SK-N-SH treated with all-trans-retinoic acid at 6 μM for 48 hours (cell line): ENCODE measurements around the gene FBLN7.

Experiments used
- ATAC-seq: fragments of 200-7000 bp; cut with Tn5 transposase; 3 replicates; pipeline ENCODE4 v1.9.1; 2020; ENCODE audit warnings: mild to moderate bottlenecking, moderate library complexity
- ARNTL ChIP-seq: fragments of 450-650 bp; formaldehyde crosslinking; IDR thresholded peaks from 2 replicates; pipeline ENCODE4 v1.5.0; 2020; ENCODE audit warnings: low read depth, mild to moderate bottlenecking, moderate library complexity, borderline replicate concordance
- BACH2 ChIP-seq: fragments of 250-450 bp; sonication (Bioruptor Pico); IDR thresholded peaks from 2 replicates; pipeline ENCODE4 v1.9.0; 2021; ENCODE audit warnings: mild to moderate bottlenecking, borderline replicate concordance
- CREB5 ChIP-seq: fragments of 250-450 bp; sonication (Bioruptor Pico); IDR thresholded peaks from 2 replicates; pipeline ENCODE4 v1.5.1; 2020; ENCODE audit warnings: low read depth, mild to moderate bottlenecking, moderate library complexity
- CSDC2 ChIP-seq: fragments of 250-450 bp; sonication (Bioruptor Pico); IDR thresholded peaks from 2 replicates; pipeline ENCODE4 v1.5.0; 2020; ENCODE audit warnings: mild to moderate bottlenecking, moderate library complexity
- CSRNP3 ChIP-seq: fragments of 250-450 bp; sonication (Bioruptor Pico); IDR thresholded peaks from 2 replicates; pipeline ENCODE4 v1.5.1; 2021; ENCODE audit warnings: mild to moderate bottlenecking, moderate library complexity
- GLIS3 ChIP-seq: fragments of 250-450 bp; sonication (Bioruptor Pico); IDR thresholded peaks from 2 replicates; pipeline ENCODE4 v1.5.0; 2020; ENCODE audit warnings: mild to moderate bottlenecking, moderate library complexity
- ISL1 ChIP-seq: fragments of 250-450 bp; sonication (Bioruptor Pico); IDR thresholded peaks from 2 replicates; pipeline ENCODE4 v2.1.2; 2022; ENCODE audit warnings: mild to moderate bottlenecking, moderate library complexity
- OSR1 ChIP-seq: fragments of 250-450 bp; sonication (Bioruptor Pico); IDR thresholded peaks from 2 replicates; pipeline ENCODE4 v1.8.0; 2022; ENCODE audit warnings: moderate library complexity, mild to moderate bottlenecking, inconsistent platforms
- PATZ1 ChIP-seq: fragments of 250-450 bp; sonication (Bioruptor Pico); IDR thresholded peaks from 2 replicates; pipeline ENCODE4 v1.8.0; 2020; ENCODE audit warnings: mild to moderate bottlenecking, moderate library complexity, borderline replicate concordance
- POU6F1 ChIP-seq: fragments of 250-450 bp; sonication (Bioruptor Pico); IDR thresholded peaks from 2 replicates; pipeline ENCODE4 v1.8.0; 2021; ENCODE audit warnings: low read depth, mild to moderate bottlenecking, moderate library complexity, borderline replicate concordance
- PPARA ChIP-seq: fragments of 250-450 bp; sonication (Bioruptor Pico); IDR thresholded peaks from 2 replicates; pipeline ENCODE4 v1.5.0; 2020; ENCODE audit warnings: mild to moderate bottlenecking, borderline replicate concordance
- RARB ChIP-seq: fragments of 250-450 bp; sonication (Bioruptor Pico); IDR thresholded peaks from 2 replicates; pipeline ENCODE4 v1.8.0; 2021; ENCODE audit warnings: mild to moderate bottlenecking, moderate library complexity
- SNAI2 ChIP-seq: fragments of 250-450 bp; sonication (Bioruptor Pico); IDR thresholded peaks from 2 replicates; pipeline ENCODE4 v1.5.0; 2020; ENCODE audit warnings: mild to moderate bottlenecking, moderate library complexity
- TCF4 ChIP-seq: fragments of 250-450 bp; sonication (Bioruptor Pico); IDR thresholded peaks from 2 replicates; pipeline ENCODE4 v1.8.0; 2021; ENCODE audit warnings: mild to moderate bottlenecking, moderate library complexity, borderline replicate concordance
- TOX ChIP-seq: fragments of 250-450 bp; sonication (Bioruptor Pico); IDR thresholded peaks from 2 replicates; pipeline ENCODE4 v1.8.0; 2021; ENCODE audit warnings: mild to moderate bottlenecking, moderate library complexity, borderline replicate concordance
- TSHZ2 ChIP-seq: fragments of 250-450 bp; sonication (Bioruptor Pico); IDR thresholded peaks from 2 replicates; pipeline ENCODE4 v1.5.0; 2020; ENCODE audit warnings: mild to moderate bottlenecking, moderate library complexity
- ZC3H10 ChIP-seq: fragments of 250-450 bp; sonication (Bioruptor Pico); IDR thresholded peaks from 2 replicates; pipeline ENCODE4 v1.5.1; 2021; ENCODE audit warnings: mild to moderate bottlenecking, moderate library complexity
- ZFP30 ChIP-seq: fragments of 450-650 bp; formaldehyde crosslinking; IDR thresholded peaks from 2 replicates; pipeline ENCODE4 v1.5.0; 2022; ENCODE audit warnings: mild to moderate bottlenecking, moderate library complexity
- ZNF565 ChIP-seq: fragments of 450-650 bp; formaldehyde crosslinking; conservative IDR thresholded peaks from 2 replicates; pipeline ENCODE4 v1.5.0; 2020; ENCODE audit warnings: low read depth, mild to moderate bottlenecking, moderate library complexity
- ZNF70 ChIP-seq: fragments of 450-650 bp; formaldehyde crosslinking; IDR thresholded peaks from 2 replicates; pipeline ENCODE4 v1.5.0; 2020; ENCODE audit warnings: mild to moderate bottlenecking, moderate library complexity
- ZNF8 ChIP-seq: fragments of 450-650 bp; formaldehyde crosslinking; IDR thresholded peaks from 2 replicates; pipeline ENCODE4 v1.5.0; 2020; ENCODE audit warnings: mild to moderate bottlenecking, moderate library complexity

FBLN7 gene

GRCh38 chr2:112216167-112216566, 78.0 kb downstream of the FBLN7 start (continued):
- TF ChIP-seq ARNTL (CRISPR knock-in tag) = no peak
- no peak for TF ChIP-seq RARB
- TF ChIP-seq ZNF565 = no peak

GRCh38 chr2:112217854-112218253, 79.7 kb downstream of the FBLN7 start:
- TF ChIP-seq CREB5 (CRISPR knock-in tag) (no peak), TOX (CRISPR knock-in tag) (no peak), POU6F1 (no peak), ZNF8 (no peak), PATZ1 (CRISPR knock-in tag) (no peak), ZNF70 (CRISPR knock-in tag) (no peak), ISL1 (CRISPR knock-in tag) (no peak), BACH2 (CRISPR knock-in tag) (no peak), GLIS3 (CRISPR knock-in tag) (no peak), ZC3H10 (CRISPR knock-in tag) (no peak)
- ATAC-seq = no peak

- ATAC-seq = no peak
- TF ChIP-seq ISL1 (CRISPR knock-in tag) (no peak), ARNTL (CRISPR knock-in tag) (no peak), ZFP30 (CRISPR knock-in tag) (no peak), GLIS3 (CRISPR knock-in tag) (no peak), ZC3H10 (CRISPR knock-in tag) (no peak), CREB5 (CRISPR knock-in tag) (no peak), TOX (CRISPR knock-in tag) (no peak), POU6F1 (no peak), SNAI2 (CRISPR knock-in tag) (no peak), PPARA (CRISPR knock-in tag) (no peak), TSHZ2 (no peak)
Measured at GRCh38 chr2:112220186-112220585, 82.0 kb downstream of the FBLN7 start.

- ATAC-seq = no peak
- no peak for TF ChIP-seq CSDC2 (CRISPR knock-in tag)
- no peak for TF ChIP-seq OSR1 (CRISPR knock-in tag)
- TF ChIP-seq CSRNP3 = no peak
- no peak for TF ChIP-seq TSHZ2
- TF ChIP-seq TCF4 (CRISPR knock-in tag) = no peak
- TF ChIP-seq RARB = no peak
- TF ChIP-seq TOX (CRISPR knock-in tag) = no peak
- no peak for TF ChIP-seq ZNF565
Measured at GRCh38 chr2:112220831-112221230, 82.6 kb downstream of the FBLN7 start.
